HepG2 (cell line): Measurements from ENCODE around the gene TGFA.

Experiments
- BORCS8-MEF2B ChIP-seq: sonication (generic); formaldehyde crosslinking; IDR thresholded peaks from 2 replicates; pipeline ENCODE4 v1.8.0; 2022; ENCODE audit warnings: mild to moderate bottlenecking, missing genetic modification reagents
- BRCA1 ChIP-seq: sonication (generic); formaldehyde crosslinking; IDR thresholded peaks from 2 replicates; pipeline ENCODE4 v1.4.0; 2020; ENCODE audit warnings: missing genetic modification reagents
- GLI4 ChIP-seq: sonication (generic); formaldehyde crosslinking; IDR thresholded peaks from 2 replicates; pipeline ENCODE4 v1.5.1; 2020; ENCODE audit warnings: missing genetic modification reagents, mild to moderate bottlenecking, moderate library complexity, borderline replicate concordance
- GMEB2 ChIP-seq: IDR thresholded peaks from 2 replicates; pipeline ENCODE4 v1.6.1; 2016; ENCODE audit warnings: missing biosample characterization, missing genetic modification reagents, low read depth
- HNRNPLL ChIP-seq: fragments of 200-400 bp; formaldehyde crosslinking; IDR thresholded peaks from 2 replicates; pipeline ENCODE4 v1.6.1; 2017; ENCODE audit warnings: mild to moderate bottlenecking, low read depth, low read length; ENCODE audit not compliant: poor library complexity, severe bottlenecking
- KDM6A ChIP-seq: IDR thresholded peaks from 2 replicates; pipeline ENCODE4 v1.6.1; 2016; ENCODE audit warnings: low read depth
- RBM39 ChIP-seq: fragments of 200-400 bp; formaldehyde crosslinking; IDR thresholded peaks from one replicate; pipeline ENCODE4 v1.6.1; 2018; ENCODE audit warnings: antibody characterized with exemption, mild to moderate bottlenecking, low read depth, low read length; ENCODE audit not compliant: poor library complexity, severe bottlenecking
- REST ChIP-seq, 2 experiments: IDR thresholded peaks; 2 replicates each; pipeline ENCODE4 v1.6.1; 2011 to 2012; ENCODE audit warnings: low read length in 2 of 2, borderline replicate concordance in 1 of 2, low read depth in 1 of 2, mild to moderate bottlenecking in 1 of 2, moderate library complexity in 1 of 2
- SP2 ChIP-seq: sonication (generic); formaldehyde crosslinking; IDR thresholded peaks from 2 replicates; pipeline ENCODE4 v1.5.1; 2020; ENCODE audit warnings: mild to moderate bottlenecking, missing genetic modification reagents
- TBL1XR1 ChIP-seq: fragments of 150-350 bp; IDR thresholded peaks from 2 replicates; pipeline ENCODE4 v1.6.1; 2014; ENCODE audit warnings: borderline replicate concordance, low read length; ENCODE audit not compliant: partially characterized antibody
- ZNF574 ChIP-seq: sonication (generic); formaldehyde crosslinking; IDR thresholded peaks from 2 replicates; pipeline ENCODE4 v1.4.0; 2020; ENCODE audit warnings: missing genetic modification reagents

- no peak for TF ChIP-seq HNRNPLL
- TF ChIP-seq SP2 (CRISPR knock-in tag), result no peak
- TF ChIP-seq KDM6A, result no peak
- TF ChIP-seq ZNF574 (CRISPR knock-in tag), result no peak
- no peak for TF ChIP-seq RBM39
- no peak for TF ChIP-seq BORCS8-MEF2B (CRISPR knock-in tag)
- no peak for TF ChIP-seq GLI4
- no peak for TF ChIP-seq TBL1XR1
- TF ChIP-seq BRCA1 (CRISPR knock-in tag), result no peak
- no peak for TF ChIP-seq REST (IDR thresholded peaks at IDR 0.05; ENCODE audit: borderline replicate concordance in 1 of 2, low read depth in 1 of 2, low read length in 2 of 2)
- TF ChIP-seq GMEB2 (CRISPR knock-in tag), result no peak
Measured at GRCh38 chr2:70490381-70490780, 63.2 kb downstream of the TGFA start.
